Smooth muscle cell (in vitro differentiated cells): ENCODE measurements around the gene CCDC177. TPM values are rescaled to one million over a fixed set of nuclear protein-coding genes. Genes with fewer than 3 reads are reported as not detected.

Experiments
- DNase-seq: peaks from one replicate; lab custom pipeline; 2025; ENCODE audit not compliant: unreplicated experiment; lab: John Stamatoyannopoulos, UW
- H2AFZ ChIP-seq: fragments of 200-600 bp; sonication (generic); 2 replicates; pipeline ENCODE4 v1.6.0; 2016; ENCODE audit warnings: antibody characterized with exemption, low read depth, mild to moderate bottlenecking
- H3F3A ChIP-seq: fragments of 200-600 bp; sonication (generic); 2 replicates; pipeline ENCODE4 v1.6.0; 2017; ENCODE audit warnings: antibody characterized with exemption, low read depth
- H3K27ac ChIP-seq: fragments of 200-600 bp; sonication (generic); 2 replicates; pipeline ENCODE4 v1.5.1; 2016; ENCODE audit warnings: low read depth, mild to moderate bottlenecking
- H3K27me3 ChIP-seq: fragments of 200-600 bp; sonication (generic); 2 replicates; pipeline ENCODE4 v1.6.1; 2016; ENCODE audit warnings: low read depth, mild to moderate bottlenecking
- H3K36me3 ChIP-seq: fragments of 200-600 bp; sonication (generic); 2 replicates; pipeline ENCODE4 v1.5.1; 2016; ENCODE audit warnings: low read depth
- H3K4me1 ChIP-seq: fragments of 200-600 bp; sonication (generic); 2 replicates; pipeline ENCODE4 v1.5.1; 2016; ENCODE audit warnings: low read depth
- H3K4me2 ChIP-seq: fragments of 200-600 bp; sonication (generic); 2 replicates; pipeline ENCODE4 v1.6.0; 2016; ENCODE audit warnings: mild to moderate bottlenecking
- H3K4me3 ChIP-seq: fragments of 200-600 bp; sonication (generic); 2 replicates; pipeline ENCODE4 v1.5.1; 2016; ENCODE audit warnings: mild to moderate bottlenecking
- H3K79me2 ChIP-seq: fragments of 200-600 bp; sonication (generic); 2 replicates; pipeline ENCODE4 v1.6.0; 2016; ENCODE audit warnings: low read depth, mild to moderate bottlenecking
- H3K9ac ChIP-seq: fragments of 200-600 bp; sonication (generic); 2 replicates; pipeline ENCODE4 v1.6.0; 2016; ENCODE audit warnings: low read depth
- H3K9me3 ChIP-seq: fragments of 200-600 bp; sonication (generic); replicated peaks from 2 replicates; pipeline ENCODE4 v1.5.1; 2016; ENCODE audit warnings: low read depth
- H4K20me1 ChIP-seq: fragments of 200-600 bp; sonication (generic); 2 replicates; pipeline ENCODE4 v1.6.0; 2016; ENCODE audit warnings: low read depth
- CTCF ChIP-seq: fragments of 200-600 bp; sonication (generic); IDR thresholded peaks from 2 replicates; pipeline ENCODE4 v1.5.1; 2017; ENCODE audit warnings: borderline replicate concordance, mild to moderate bottlenecking, antibody characterized with exemption; ENCODE audit not compliant: insufficient read depth, poor library complexity, severe bottlenecking
- WGBS: methylation state at CpG from one replicate; pipeline ENCODE4 v1.1.7; 2016; ENCODE audit warnings: low lambda C conversion rate; 5-methylcytosine and 5-hydroxymethylcytosine counted together
- polyA plus RNA-seq: library from polyadenylated mRNA; unstranded; fragments of >200 nt; fragmentation: Nextera tagmentation; extraction: Ambion mirVana; gene quantifications from 2 replicates; pipeline ENCODE4 v1.2.1, GENCODE V29; 2016
- total RNA-seq: library from RNA; depleted of rRNA; stranded (reverse); fragments of >200 nt; gene quantifications from 2 replicates; pipeline ENCODE4 v1.2.3, GENCODE V29; 2014

The CCDC177 gene
- total and polyA plus RNA-seq, 2 experiments from 2014 or later, result not detected

GRCh38 chr14:69569859-69570258 is 4.8 kb downstream of the CCDC177 start:
- DNase-seq, result no peak
- Histone ChIP-seq H3F3A (no peaks in the 10 kb centered on the region), H3K9ac (no peak overlapping the region), H4K20me1 (no peaks in the 10 kb centered on the region), H3K4me1 (no peaks in the 10 kb centered on the region), H3K9me3 (no peaks in the 10 kb centered on the region), H3K79me2 (no peaks in the 10 kb centered on the region), H3K4me3 (no peak overlapping the region), H2AFZ (no peak overlapping the region), H3K27ac (no peak overlapping the region), H3K27me3 (peaks cover 98% of the 10 kb centered on the region), H3K4me2 (no peak overlapping the region), H3K36me3 (no peaks in the 10 kb centered on the region)
- WGBS, result 73% methylated on average over 2 of the region's 2 CpGs
- TF ChIP-seq CTCF, result no peak

- Histone ChIP-seq H3K36me3 (no peaks in the 10 kb centered on the region), H3K27me3 (peaks cover 97% of the 10 kb centered on the region), H3K9me3 (no peaks in the 10 kb centered on the region), H3K4me2 (no peak overlapping the region), H3K4me1 (no peaks in the 10 kb centered on the region), H2AFZ (no peak overlapping the region), H3K27ac (no peak overlapping the region), H3K4me3 (no peak overlapping the region), H3K79me2 (no peaks in the 10 kb centered on the region), H3K9ac (no peak overlapping the region), H3F3A (no peaks in the 10 kb centered on the region), H4K20me1 (no peaks in the 10 kb centered on the region)
- no peak for DNase-seq
- no peak for TF ChIP-seq CTCF
- WGBS, result 90% methylated on average over 5 of the region's 5 CpGs
These were observed 7.1 kb downstream of the CCDC177 start for GRCh38 chr14:69567563-69567962.

GRCh38 chr14:69561893-69562292 is 12.8 kb downstream of the CCDC177 start:
- Histone ChIP-seq H3K27me3 (peaks cover 67% of the 10 kb centered on the region), H3K27ac (no peak overlapping the region), H3K36me3 (no peaks in the 10 kb centered on the region), H3K9me3 (no peaks in the 10 kb centered on the region), H2AFZ (no peak overlapping the region), H3K4me3 (no peak overlapping the region), H4K20me1 (no peaks in the 10 kb centered on the region), H3K79me2 (no peaks in the 10 kb centered on the region), H3K4me2 (no peak overlapping the region), H3F3A (no peaks in the 10 kb centered on the region), H3K9ac (no peak overlapping the region), H3K4me1 (peaks cover 7% of the 10 kb centered on the region)
- no peak for TF ChIP-seq CTCF
- no peak for DNase-seq

GRCh38 chr14:69560826-69561225 is 13.8 kb downstream of the CCDC177 start:
- Histone ChIP-seq H3K36me3 (no peaks in the 10 kb centered on the region), H3K27me3 (peaks cover 56% of the 10 kb centered on the region), H3K4me1 (peaks cover 7% of the 10 kb centered on the region), H3K4me2 (no peak overlapping the region), H3K4me3 (no peak overlapping the region), H3K9me3 (no peaks in the 10 kb centered on the region), H4K20me1 (no peaks in the 10 kb centered on the region), H2AFZ (no peak overlapping the region), H3K79me2 (no peaks in the 10 kb centered on the region), H3K27ac (no peak overlapping the region), H3K9ac (no peak overlapping the region), H3F3A (no peaks in the 10 kb centered on the region)
- 96% methylated on average over 7 of the region's 7 CpGs for WGBS
- no peak for TF ChIP-seq CTCF
- DNase-seq, result no peak
